Ishikawa (cell line): ENCODE data around the gene THRB.

Experiments used
- CEBPB ChIP-seq: IDR thresholded peaks from 2 replicates; pipeline ENCODE4 v1.6.1; 2012
- EP300 ChIP-seq: IDR thresholded peaks from 2 replicates; pipeline ENCODE4 v1.6.1; 2012; ENCODE audit warnings: borderline replicate concordance
- FOXM1 ChIP-seq: IDR thresholded peaks from 2 replicates; pipeline ENCODE4 v1.6.1; 2012; ENCODE audit warnings: low read depth, borderline replicate concordance
- RAD21 ChIP-seq: IDR thresholded peaks from 2 replicates; pipeline ENCODE4 v1.6.1; 2012; ENCODE audit warnings: low read depth
- TAF1 ChIP-seq: IDR thresholded peaks from 2 replicates; pipeline ENCODE4 v1.6.1; 2012; ENCODE audit warnings: low read depth, mild to moderate bottlenecking
- YY1 ChIP-seq: IDR thresholded peaks from 2 replicates; pipeline ENCODE4 v1.6.1; 2012; ENCODE audit warnings: low read depth
- ZBTB7A ChIP-seq: IDR thresholded peaks from 2 replicates; pipeline ENCODE4 v1.6.1; 2012; ENCODE audit warnings: low read depth
- TF ChIP-seq, protein P1 (sequence below): IDR thresholded peaks from 2 replicates; pipeline ENCODE4 v1.6.1; 2012; ENCODE audit warnings: low read depth, mild to moderate bottlenecking

DNA sequence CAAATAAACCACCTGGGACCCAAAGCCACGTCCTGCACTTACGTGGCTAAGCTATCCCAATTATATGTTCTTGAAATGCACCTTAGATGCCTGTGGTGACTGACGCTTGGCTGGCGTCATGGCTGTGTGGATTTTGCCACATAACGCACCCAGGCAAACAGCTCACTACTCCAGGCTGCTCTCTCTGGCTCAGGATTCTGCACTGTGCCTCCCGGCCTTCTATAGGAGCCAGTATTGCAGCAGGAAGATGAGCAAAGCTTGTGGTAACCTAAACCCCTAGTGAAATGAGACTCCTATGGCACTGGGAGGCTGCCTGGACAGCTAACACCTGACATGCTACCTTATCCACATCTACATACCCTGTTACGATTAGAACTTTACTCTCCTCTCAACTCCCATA lies 179.3 kb downstream of the THRB start:
- TF ChIP-seq YY1 (no peak), EP300 (no peak), CEBPB (no peak), FOXM1 (no peak), TAF1 (no peak), ZBTB7A (no peak), RAD21 (no peak)
- TF ChIP-seq, protein P1, sequence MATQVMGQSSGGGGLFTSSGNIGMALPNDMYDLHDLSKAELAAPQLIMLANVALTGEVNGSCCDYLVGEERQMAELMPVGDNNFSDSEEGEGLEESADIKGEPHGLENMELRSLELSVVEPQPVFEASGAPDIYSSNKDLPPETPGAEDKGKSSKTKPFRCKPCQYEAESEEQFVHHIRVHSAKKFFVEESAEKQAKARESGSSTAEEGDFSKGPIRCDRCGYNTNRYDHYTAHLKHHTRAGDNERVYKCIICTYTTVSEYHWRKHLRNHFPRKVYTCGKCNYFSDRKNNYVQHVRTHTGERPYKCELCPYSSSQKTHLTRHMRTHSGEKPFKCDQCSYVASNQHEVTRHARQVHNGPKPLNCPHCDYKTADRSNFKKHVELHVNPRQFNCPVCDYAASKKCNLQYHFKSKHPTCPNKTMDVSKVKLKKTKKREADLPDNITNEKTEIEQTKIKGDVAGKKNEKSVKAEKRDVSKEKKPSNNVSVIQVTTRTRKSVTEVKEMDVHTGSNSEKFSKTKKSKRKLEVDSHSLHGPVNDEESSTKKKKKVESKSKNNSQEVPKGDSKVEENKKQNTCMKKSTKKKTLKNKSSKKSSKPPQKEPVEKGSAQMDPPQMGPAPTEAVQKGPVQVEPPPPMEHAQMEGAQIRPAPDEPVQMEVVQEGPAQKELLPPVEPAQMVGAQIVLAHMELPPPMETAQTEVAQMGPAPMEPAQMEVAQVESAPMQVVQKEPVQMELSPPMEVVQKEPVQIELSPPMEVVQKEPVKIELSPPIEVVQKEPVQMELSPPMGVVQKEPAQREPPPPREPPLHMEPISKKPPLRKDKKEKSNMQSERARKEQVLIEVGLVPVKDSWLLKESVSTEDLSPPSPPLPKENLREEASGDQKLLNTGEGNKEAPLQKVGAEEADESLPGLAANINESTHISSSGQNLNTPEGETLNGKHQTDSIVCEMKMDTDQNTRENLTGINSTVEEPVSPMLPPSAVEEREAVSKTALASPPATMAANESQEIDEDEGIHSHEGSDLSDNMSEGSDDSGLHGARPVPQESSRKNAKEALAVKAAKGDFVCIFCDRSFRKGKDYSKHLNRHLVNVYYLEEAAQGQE = no peak
